GM10248 (cell line): ENCODE data around the gene ZNF516.

Source experiments
- CTCF ChIA-PET: fragments of 300-600 bp; sonication (Branson Sonifier 250); formaldehyde crosslinking; extraction: SDS; loops from one replicate; lab custom pipeline; 2021; ENCODE audit warnings: antibody characterized with exemption; lab: Yijun Ruan, JAX
- POLR2A ChIA-PET: fragments of 350-650 bp; sonication (Branson Sonifier 250); formaldehyde crosslinking; extraction: SDS; loops from one replicate; lab custom pipeline; 2020; ENCODE audit warnings: antibody characterized with exemption; lab: Yijun Ruan, JAX
- DNase-seq: peaks from one replicate; pipeline ENCODE4 v3.0.0; 2012; ENCODE audit errors: extremely low spot score
- TF ChIP-seq, protein P1 (sequence below): IDR thresholded peaks from 2 replicates; pipeline ENCODE4 v1.5.1; 2012; ENCODE audit warnings: mild to moderate bottlenecking, low read depth; ENCODE audit errors: extremely low read depth, missing control alignments, control extremely low read depth

ZNF516 gene

GRCh38 chr18:76496194-76496890 is 1.3 kb upstream of the ZNF516 start:
- TF ChIP-seq, protein P1, sequence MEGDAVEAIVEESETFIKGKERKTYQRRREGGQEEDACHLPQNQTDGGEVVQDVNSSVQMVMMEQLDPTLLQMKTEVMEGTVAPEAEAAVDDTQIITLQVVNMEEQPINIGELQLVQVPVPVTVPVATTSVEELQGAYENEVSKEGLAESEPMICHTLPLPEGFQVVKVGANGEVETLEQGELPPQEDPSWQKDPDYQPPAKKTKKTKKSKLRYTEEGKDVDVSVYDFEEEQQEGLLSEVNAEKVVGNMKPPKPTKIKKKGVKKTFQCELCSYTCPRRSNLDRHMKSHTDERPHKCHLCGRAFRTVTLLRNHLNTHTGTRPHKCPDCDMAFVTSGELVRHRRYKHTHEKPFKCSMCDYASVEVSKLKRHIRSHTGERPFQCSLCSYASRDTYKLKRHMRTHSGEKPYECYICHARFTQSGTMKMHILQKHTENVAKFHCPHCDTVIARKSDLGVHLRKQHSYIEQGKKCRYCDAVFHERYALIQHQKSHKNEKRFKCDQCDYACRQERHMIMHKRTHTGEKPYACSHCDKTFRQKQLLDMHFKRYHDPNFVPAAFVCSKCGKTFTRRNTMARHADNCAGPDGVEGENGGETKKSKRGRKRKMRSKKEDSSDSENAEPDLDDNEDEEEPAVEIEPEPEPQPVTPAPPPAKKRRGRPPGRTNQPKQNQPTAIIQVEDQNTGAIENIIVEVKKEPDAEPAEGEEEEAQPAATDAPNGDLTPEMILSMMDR, result no peak
- ChIA-PET POLR2A (no interaction called here), CTCF (interaction anchor here (1.4 to 1.7 kb wide), 2 partner anchors 8 to 17 kb away, joined by 3 to 8 read pairs; no protein-coding TSS in a partner anchor)
- DNase-seq, result no peak

DNA sequence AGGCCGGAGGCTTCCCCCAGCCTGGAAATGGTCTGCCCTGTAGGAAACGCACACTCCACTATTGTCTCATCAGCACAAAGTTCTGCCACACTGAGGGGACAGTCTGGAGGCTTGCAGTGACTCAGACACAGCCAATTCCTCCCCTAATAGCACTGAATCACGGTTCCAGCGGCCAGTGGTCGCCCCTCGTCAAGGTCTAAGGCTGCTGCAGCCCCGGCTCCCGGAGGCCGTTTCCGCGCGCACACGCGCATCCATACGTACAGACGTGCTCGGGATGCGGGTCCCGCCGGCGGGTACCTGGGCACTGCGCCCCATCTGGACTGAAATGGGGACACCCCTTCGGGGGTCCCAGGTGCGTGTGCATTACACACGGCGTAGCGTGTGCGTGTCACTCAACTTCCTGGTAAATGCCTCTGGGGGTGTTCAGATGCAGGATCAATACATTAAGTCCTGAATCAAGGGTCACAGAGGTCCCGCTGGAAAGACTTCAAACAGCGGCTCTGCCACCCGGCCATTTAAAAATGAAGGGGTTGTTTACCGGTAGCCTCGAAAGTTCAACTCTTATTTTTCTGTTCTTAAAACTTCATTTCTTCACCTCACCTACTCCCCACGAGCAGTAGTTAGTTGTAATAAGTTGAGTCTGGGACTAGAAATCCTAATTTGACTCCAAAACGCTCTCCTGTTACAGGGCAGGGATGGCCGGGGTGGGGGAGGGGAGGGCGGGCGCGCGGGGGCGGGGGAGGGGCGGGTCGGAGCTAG is 572 bp upstream of the ZNF516 start:
- ChIA-PET POLR2A (no interaction called here), CTCF (no interaction called here)
- no peak for DNase-seq

GRCh38 chr18:76494231-76495005 is 624 bp downstream of the ZNF516 start:
- CTCF ChIA-PET, result no interaction called here
- no peak for DNase-seq
- TF ChIP-seq, protein P1, result no peak
- POLR2A ChIA-PET, result no interaction called here

More for the DNA sequence above, 572 bp upstream of the ZNF516 start:
- TF ChIP-seq, protein P1, result no peak

GRCh38 chr18:76493213-76494161 is 1.6 kb downstream of the ZNF516 start:
- ChIA-PET CTCF (no interaction called here), POLR2A (interaction anchor here (0.5 to 0.6 kb wide), 2 partner anchors 9 to 1991 kb away, joined by 3 read pairs; no protein-coding TSS in a partner anchor)
- TF ChIP-seq, protein P1, result no peak
- peak; percentile 70 for DNase-seq

GRCh38 chr18:76492669-76493212 is 2.3 kb downstream of the ZNF516 start:
- ChIA-PET CTCF (no interaction called here), POLR2A (interaction anchor here (0.5 kb wide), 1 partner anchor 1990 kb away, joined by 3 read pairs; no protein-coding TSS in a partner anchor)
- DNase-seq, result peak; percentile 92
- TF ChIP-seq, protein P1, result no peak
